Measurements from ENCODE around the gene USP6NL.

- TF ChIP-seq EZH2 (IDR thresholded peaks at IDR 0.05; ENCODE audit: low read depth): no peak
- no peak for TF ChIP-seq CTCF (conservative IDR thresholded peaks at IDR 0.05)
Observed at GRCh38 chr10:11551104-11551503, 60.3 kb downstream of the USP6NL start.
